UCSD-AML1 (cell line): ENCODE results near the gene THADA.
"Not testable (repeated sequence)": the region's sequence is repeated elsewhere in the genome, so short reads cannot be mapped to it uniquely, and the experiment has no call there.

ENCODE experiments used
- DNase-seq: peaks from one replicate; lab custom pipeline; 2025; ENCODE audit not compliant: unreplicated experiment; lab: John Stamatoyannopoulos, UW

The THADA gene

GRCh38 chr2:43600596-43600995 is 4.8 kb upstream of the THADA start:
- DNase-seq = not testable (repeated sequence)

- DNase-seq = no peak
These were observed 963 bp downstream of the THADA start for GRCh38 chr2:43594875-43595274.

GRCh38 chr2:43593254-43593653 is 2.6 kb downstream of the THADA start:
- no peak for DNase-seq

- no peak for DNase-seq
These were observed 3.4 kb downstream of the THADA start for GRCh38 chr2:43592443-43592842.

GRCh38 chr2:43585708-43586107 is 10.1 kb downstream of the THADA start:
- DNase-seq = no peak

GRCh38 chr2:43579275-43579981 is 16.4 kb downstream of the THADA start:
- DNase-seq = no peak

GRCh38 chr2:43576981-43577892 is 18.6 kb downstream of the THADA start:
- DNase-seq = no peak

- no peak for DNase-seq
These were observed 23.6 kb downstream of the THADA start for GRCh38 chr2:43572244-43572643.

GRCh38 chr2:43569921-43570320 is 25.9 kb downstream of the THADA start:
- no peak for DNase-seq

- DNase-seq = no peak
These were observed 27.6 kb downstream of the THADA start for GRCh38 chr2:43568228-43568627.

- DNase-seq = no peak
These were observed 29.4 kb downstream of the THADA start for GRCh38 chr2:43566461-43566729.

- DNase-seq = no peak
These were observed 32.2 kb downstream of the THADA start for GRCh38 chr2:43563679-43564078.

GRCh38 chr2:43560231-43560547 is 35.6 kb downstream of the THADA start:
- no peak for DNase-seq

- DNase-seq = no peak
These were observed 36.2 kb downstream of the THADA start for GRCh38 chr2:43559391-43560230.

- DNase-seq = no peak
These were observed 38.6 kb downstream of the THADA start for GRCh38 chr2:43557196-43557595.

GRCh38 chr2:43556256-43556655 is 39.6 kb downstream of the THADA start:
- no peak for DNase-seq

GRCh38 chr2:43553341-43553855 is 42.4 kb downstream of the THADA start:
- no peak for DNase-seq

- DNase-seq = no peak
These were observed 43.8 kb downstream of the THADA start for GRCh38 chr2:43551990-43552389.

GRCh38 chr2:43548381-43548780 is 47.5 kb downstream of the THADA start:
- not testable (repeated sequence) for DNase-seq

- DNase-seq = no peak
These were observed 53.4 kb downstream of the THADA start for GRCh38 chr2:43542285-43542933.

GRCh38 chr2:43541165-43541564 is 54.7 kb downstream of the THADA start:
- no peak for DNase-seq
